Measurements from ENCODE around the gene MAGIX. TPM values are rescaled to one million over a fixed set of nuclear protein-coding genes. Genes with fewer than 3 reads are reported as not detected.

MAGIX gene
- total and polyA plus RNA-seq, 2 experiments from 2014 or later, result 0.66 to 0.83 TPM

GRCh38 chrX:49117581-49117980 is 45.0 kb upstream of the MAGIX start (continued):
- TF ChIP-seq CTCF (conservative IDR thresholded peaks at IDR 0.05; ENCODE audit: low read depth in 2 of 2) (no peak), ZNF331 (CRISPR knock-in tag; IDR thresholded peaks at IDR 0.05; ENCODE audit: low read depth) (no peak)

DNA sequence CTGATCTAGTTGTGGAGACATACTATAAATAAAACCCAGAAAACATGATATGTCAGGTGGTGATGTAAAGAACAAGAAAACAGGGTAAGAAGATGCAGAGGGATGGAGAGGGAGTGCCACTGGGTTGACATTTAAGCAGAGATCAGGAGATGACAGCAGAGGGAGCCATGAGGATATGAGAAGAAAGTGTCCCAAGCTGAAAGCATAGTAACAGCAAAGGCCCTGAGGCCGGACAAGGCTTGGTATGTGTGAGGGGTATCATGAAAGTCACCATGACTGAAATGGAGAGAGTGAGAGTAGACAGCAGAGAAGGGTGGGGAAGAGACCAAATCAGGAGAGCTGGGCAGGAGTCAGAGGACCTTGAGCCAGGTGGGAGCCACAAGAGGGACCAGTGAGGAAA is 42.5 kb upstream of the MAGIX start:
- no peaks in the 10 kb centered on the region for H3K27me3 ChIP-seq (ENCODE audit: insufficient read depth)
- H3K79me2 ChIP-seq (replicated peaks; ENCODE audit: insufficient read depth), result peaks cover 6% of the 10 kb centered on the region; the same call in 1 of the 2 replicates
- no peak overlapping the region for H2AFZ ChIP-seq
- peaks cover 35% of the 10 kb centered on the region for H3K36me3 Mint-ChIP-seq (ENCODE audit: low read depth)
- no peaks in the 10 kb centered on the region for H3K9me2 ChIP-seq (ENCODE audit: insufficient read depth)
- no peak overlapping the region for H3K27ac Mint-ChIP-seq
- no peaks in the 10 kb centered on the region for H3K9me3 Mint-ChIP-seq
- no peaks in the 10 kb centered on the region for H3K36me3 ChIP-seq (ENCODE audit: insufficient read depth)
- TF ChIP-seq JUNB (IDR thresholded peaks at IDR 0.05; ENCODE audit: unreplicated experiment), result no peak
- TF ChIP-seq CTCF (conservative IDR thresholded peaks at IDR 0.05; ENCODE audit: low read depth in 2 of 2), result peak in 1 of 2 experiments; percentile 18; a peak in 1 of 4 replicates
- H3K4me1 Mint-ChIP-seq, result peaks cover 6% of the 10 kb centered on the region; the same call in 2 of the 3 replicates
- no peaks in the 10 kb centered on the region for H4K20me1 ChIP-seq (replicated peaks; ENCODE audit: insufficient read depth)
- no peaks in the 10 kb centered on the region for H3F3A ChIP-seq (replicated peaks; ENCODE audit: low read depth)
- H3K4me2 ChIP-seq, result no peak overlapping the region
- no peak overlapping the region for H3K4me3 Mint-ChIP-seq
- DNase-seq (ENCODE audit: low spot score) (no peak), ATAC-seq (no peak)
- H3K4me1 ChIP-seq (ENCODE audit: insufficient read depth), result no peaks in the 10 kb centered on the region
- H3K27ac ChIP-seq (ENCODE audit: low read depth), result no peak overlapping the region
- no peak overlapping the region for H3K4me3 ChIP-seq
- peaks cover 1% of the 10 kb centered on the region for H3K27me3 Mint-ChIP-seq (ENCODE audit: insufficient read depth, low read depth, poor library complexity)

DNA sequence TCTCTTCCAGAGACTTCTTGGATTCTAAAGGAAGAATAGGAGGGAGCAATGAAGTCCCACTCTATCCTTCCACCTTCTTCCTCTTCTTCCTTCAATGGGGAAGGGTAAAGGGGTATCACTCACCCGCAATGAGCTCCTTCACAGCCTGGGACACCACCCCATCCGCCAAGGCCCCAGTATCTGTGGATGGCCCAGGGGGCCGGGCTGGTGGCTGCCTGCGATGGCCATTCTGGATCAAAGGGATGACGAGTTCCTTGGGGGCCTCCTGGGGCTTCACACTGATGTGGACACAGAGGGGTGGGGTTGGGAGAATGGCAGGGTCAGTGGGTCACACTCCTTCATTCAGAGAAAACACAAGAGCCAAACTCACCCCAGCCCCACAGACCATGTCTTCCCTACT is 40.1 kb upstream of the MAGIX start:
- Histone ChIP-seq H3K9me2 (ENCODE audit: insufficient read depth) (no peaks in the 10 kb centered on the region), H3F3A (replicated peaks; ENCODE audit: low read depth) (no peaks in the 10 kb centered on the region), H3K4me2 (peak overlapping the region; percentile 84), H2AFZ (no peak overlapping the region), H3K4me3 (peak overlapping the region; percentile 87), H3K27ac (ENCODE audit: low read depth) (no peak overlapping the region), H3K79me2 (replicated peaks; ENCODE audit: insufficient read depth) (peaks cover 6% of the 10 kb centered on the region; the same call in 1 of the 2 replicates), H4K20me1 (replicated peaks; ENCODE audit: insufficient read depth) (no peaks in the 10 kb centered on the region), H3K36me3 (ENCODE audit: insufficient read depth) (no peaks in the 10 kb centered on the region), H3K4me1 (ENCODE audit: insufficient read depth) (no peaks in the 10 kb centered on the region), H3K27me3 (ENCODE audit: insufficient read depth) (no peaks in the 10 kb centered on the region)
- Mint-ChIP-seq H3K27ac (no peak overlapping the region), H3K4me1 (peaks cover 6% of the 10 kb centered on the region; the same call in 2 of the 3 replicates), H3K4me3 (peak overlapping the region; percentile 96), H3K9me3 (no peaks in the 10 kb centered on the region), H3K36me3 (ENCODE audit: low read depth) (peaks cover 23% of the 10 kb centered on the region), H3K27me3 (ENCODE audit: insufficient read depth, low read depth, poor library complexity) (no peaks in the 10 kb centered on the region)
- DNase-seq (ENCODE audit: low spot score) (no peak), ATAC-seq (no peak)
- TF ChIP-seq CTCF (conservative IDR thresholded peaks at IDR 0.05; ENCODE audit: low read depth in 2 of 2) (no peak), POLR2AphosphoS5 (IDR thresholded peaks at IDR 0.05; ENCODE audit: low read depth) (no peak), EZH2 (IDR thresholded peaks at IDR 0.05; ENCODE audit: low read depth, unreplicated experiment) (no peak), CREB1 (CRISPR knock-in tag; IDR thresholded peaks at IDR 0.05; ENCODE audit: low read depth) (no peak), NANOG (IDR thresholded peaks at IDR 0.05; ENCODE audit: borderline replicate concordance) (no peak), JUNB (IDR thresholded peaks at IDR 0.05; ENCODE audit: unreplicated experiment) (no peak), STAT1 (IDR thresholded peaks at IDR 0.05; ENCODE audit: unreplicated experiment) (no peak)
- TF ChIP-seq, protein P1, sequence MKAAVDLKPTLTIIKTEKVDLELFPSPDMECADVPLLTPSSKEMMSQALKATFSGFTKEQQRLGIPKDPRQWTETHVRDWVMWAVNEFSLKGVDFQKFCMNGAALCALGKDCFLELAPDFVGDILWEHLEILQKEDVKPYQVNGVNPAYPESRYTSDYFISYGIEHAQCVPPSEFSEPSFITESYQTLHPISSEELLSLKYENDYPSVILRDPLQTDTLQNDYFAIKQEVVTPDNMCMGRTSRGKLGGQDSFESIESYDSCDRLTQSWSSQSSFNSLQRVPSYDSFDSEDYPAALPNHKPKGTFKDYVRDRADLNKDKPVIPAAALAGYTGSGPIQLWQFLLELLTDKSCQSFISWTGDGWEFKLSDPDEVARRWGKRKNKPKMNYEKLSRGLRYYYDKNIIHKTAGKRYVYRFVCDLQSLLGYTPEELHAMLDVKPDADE (IDR thresholded peaks at IDR 0.05), result no peak
